OCI-LY7 (cell line): Measurements from ENCODE around the gene NFKBIE.

ENCODE experiments used
- EZH2phosphoT487 ChIP-seq: fragments of 200-600 bp; sonication (generic); IDR thresholded peaks from 2 replicates; pipeline ENCODE4 v1.6.1; 2018; ENCODE audit warnings: low read depth, borderline replicate concordance, mild to moderate bottlenecking, mixed run types, antibody characterized with exemption, low read length, moderate library complexity, mixed read lengths
- TF ChIP-seq, protein P1 (sequence below): fragments of 200-600 bp; sonication (generic); conservative IDR thresholded peaks from 2 replicates; pipeline ENCODE4 v1.5.1; 2014; ENCODE audit warnings: mild to moderate bottlenecking, antibody characterized with exemption, low read length, moderate library complexity, mixed read lengths

DNA sequence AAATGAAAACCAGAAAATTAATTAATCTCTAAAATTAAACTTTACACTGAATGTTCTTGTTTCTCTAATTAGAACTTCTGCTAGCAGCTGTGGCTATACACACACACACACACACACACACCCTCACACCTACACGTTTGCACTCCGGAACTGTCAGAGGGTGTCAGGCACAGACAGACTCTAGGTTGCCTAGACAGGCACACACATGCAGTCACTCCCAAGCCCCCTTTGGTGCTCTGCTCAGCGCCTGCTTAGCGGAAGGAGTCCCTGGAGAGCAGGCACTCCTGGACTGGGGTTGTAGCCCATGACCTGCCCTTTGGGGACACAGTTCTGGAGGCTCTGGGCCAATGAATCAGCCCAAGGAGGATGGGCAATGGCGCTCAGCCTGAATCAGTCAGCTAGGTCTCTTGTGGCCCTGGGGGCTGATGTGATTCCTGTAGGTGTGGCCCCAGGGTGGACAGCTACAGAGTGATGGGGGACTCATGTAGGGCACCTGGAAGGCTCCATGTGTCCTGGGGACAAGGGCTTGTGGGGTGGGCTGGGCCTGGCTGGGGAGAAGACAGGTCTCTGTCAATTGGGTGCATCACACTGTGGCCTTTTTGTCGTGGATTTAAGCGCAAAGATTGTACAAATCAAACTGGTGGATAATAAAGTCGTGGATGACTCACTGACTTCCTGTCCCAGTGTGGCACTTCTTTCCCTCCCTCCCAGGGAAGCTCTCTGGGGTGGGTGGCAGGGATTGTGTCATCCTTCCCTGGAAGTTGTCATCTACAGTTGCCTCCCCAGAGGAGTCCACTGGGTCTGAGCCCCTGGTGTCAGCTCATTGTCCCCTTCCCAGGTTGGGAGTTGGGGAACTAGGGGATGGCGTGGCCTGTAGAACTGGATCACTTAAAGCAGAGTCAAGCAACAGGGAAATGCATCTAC lies 13.7 kb upstream of the NFKBIE start:
- TF ChIP-seq, protein P1, sequence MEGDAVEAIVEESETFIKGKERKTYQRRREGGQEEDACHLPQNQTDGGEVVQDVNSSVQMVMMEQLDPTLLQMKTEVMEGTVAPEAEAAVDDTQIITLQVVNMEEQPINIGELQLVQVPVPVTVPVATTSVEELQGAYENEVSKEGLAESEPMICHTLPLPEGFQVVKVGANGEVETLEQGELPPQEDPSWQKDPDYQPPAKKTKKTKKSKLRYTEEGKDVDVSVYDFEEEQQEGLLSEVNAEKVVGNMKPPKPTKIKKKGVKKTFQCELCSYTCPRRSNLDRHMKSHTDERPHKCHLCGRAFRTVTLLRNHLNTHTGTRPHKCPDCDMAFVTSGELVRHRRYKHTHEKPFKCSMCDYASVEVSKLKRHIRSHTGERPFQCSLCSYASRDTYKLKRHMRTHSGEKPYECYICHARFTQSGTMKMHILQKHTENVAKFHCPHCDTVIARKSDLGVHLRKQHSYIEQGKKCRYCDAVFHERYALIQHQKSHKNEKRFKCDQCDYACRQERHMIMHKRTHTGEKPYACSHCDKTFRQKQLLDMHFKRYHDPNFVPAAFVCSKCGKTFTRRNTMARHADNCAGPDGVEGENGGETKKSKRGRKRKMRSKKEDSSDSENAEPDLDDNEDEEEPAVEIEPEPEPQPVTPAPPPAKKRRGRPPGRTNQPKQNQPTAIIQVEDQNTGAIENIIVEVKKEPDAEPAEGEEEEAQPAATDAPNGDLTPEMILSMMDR = no peak
- TF ChIP-seq EZH2phosphoT487 = no peak
